GM19328 (cell line): Measurements from ENCODE around the gene ZNF771.
"Not testable (repeated sequence)": the region's sequence is repeated elsewhere in the genome, so short reads cannot be mapped to it uniquely, and the experiment has no call there.

Experiments used
- ATAC-seq: cut with Tn5 transposase; IDR thresholded peaks from one replicate; pipeline ENCODE4 v1.9.1; 2021; ENCODE audit warnings: mild to moderate bottlenecking, moderate library complexity; ENCODE audit not compliant: unreplicated experiment

The ZNF771 gene

GRCh38 chr16:30429678-30430427, 22.4 kb downstream of the ZNF771 start, which contains the start of gene DCTPP1:
DCTPP1 (minus strand) TSS chr16:30430030; CDS start chr16:30429980, 50 bp downstream.
- peak; percentile 96 for ATAC-seq

GRCh38 chr16:30430428-30430970, 23.1 kb downstream of the ZNF771 start:
- no peak for ATAC-seq

- no peak for ATAC-seq
Observed at GRCh38 chr16:30434852-30435251, 27.4 kb downstream of the ZNF771 start.

GRCh38 chr16:30437511-30438046, 30.2 kb downstream of the ZNF771 start:
- ATAC-seq: no peak

GRCh38 chr16:30438835-30439234, 31.4 kb downstream of the ZNF771 start:
- ATAC-seq: no peak

GRCh38 chr16:30439720-30440348, 32.4 kb downstream of the ZNF771 start:
- no peak for ATAC-seq

GRCh38 chr16:30443631-30444030, 36.2 kb downstream of the ZNF771 start:
- no peak for ATAC-seq

GRCh38 chr16:30444231-30445148, 37.1 kb downstream of the ZNF771 start:
- no peak for ATAC-seq

GRCh38 chr16:30445149-30445407, 37.7 kb downstream of the ZNF771 start:
- ATAC-seq: no peak

- peak; percentile 90 for ATAC-seq
Observed at GRCh38 chr16:30445408-30446202, 38.2 kb downstream of the ZNF771 start, which contains the start of gene SEPHS2. SEPHS2 (minus strand) TSS chr16:30445874; CDS start chr16:30445727, 147 bp downstream.

- ATAC-seq: no peak
Observed at GRCh38 chr16:30446203-30446595, 38.8 kb downstream of the ZNF771 start.

GRCh38 chr16:30447512-30448226, 40.3 kb downstream of the ZNF771 start:
- ATAC-seq: no peak

- no peak for ATAC-seq
Observed at GRCh38 chr16:30449116-30449435, 41.7 kb downstream of the ZNF771 start.

- ATAC-seq: not testable (repeated sequence)
Observed at GRCh38 chr16:30452709-30453580, 45.5 kb downstream of the ZNF771 start.

- no peak for ATAC-seq
Observed at GRCh38 chr16:30456302-30456701, 48.9 kb downstream of the ZNF771 start.

GRCh38 chr16:30457256-30457655, 49.9 kb downstream of the ZNF771 start:
- ATAC-seq: no peak

- no peak for ATAC-seq
Observed at GRCh38 chr16:30457743-30458560, 50.5 kb downstream of the ZNF771 start.
